Stimulated activated CD8-positive, alpha-beta memory T cell treated with anti-CD3 and anti-CD28 coated beads, Interleukin-15, amount 100 ng/mL, for 24 hours (primary cell): ENCODE measurements around the gene CPNE8.

Source experiments
- DNase-seq: peaks from one replicate; pipeline ENCODE4 v3.0.0-alpha.2; 2020; ENCODE audit warnings: low read depth

Gene CPNE8

DNA sequence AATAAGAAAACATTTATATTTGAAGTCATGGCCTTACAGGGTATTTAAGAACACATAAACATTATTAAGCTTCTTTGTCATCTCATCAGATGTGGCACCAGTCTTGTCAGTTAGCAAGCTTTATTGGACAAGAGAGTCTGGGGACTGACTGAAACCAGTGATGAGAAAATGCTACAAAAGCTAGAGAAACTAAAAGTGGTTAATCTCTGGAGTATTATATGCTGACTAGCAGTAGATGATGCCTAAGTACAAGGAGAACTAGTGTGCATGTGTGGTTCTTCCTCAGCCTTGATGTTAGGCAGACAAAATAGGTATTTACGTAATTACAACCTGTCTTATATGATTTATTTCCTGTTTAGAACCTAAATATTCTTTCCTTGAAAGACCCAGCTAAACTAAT is 176.5 kb downstream of the CPNE8 start:
- no peak for DNase-seq

DNA sequence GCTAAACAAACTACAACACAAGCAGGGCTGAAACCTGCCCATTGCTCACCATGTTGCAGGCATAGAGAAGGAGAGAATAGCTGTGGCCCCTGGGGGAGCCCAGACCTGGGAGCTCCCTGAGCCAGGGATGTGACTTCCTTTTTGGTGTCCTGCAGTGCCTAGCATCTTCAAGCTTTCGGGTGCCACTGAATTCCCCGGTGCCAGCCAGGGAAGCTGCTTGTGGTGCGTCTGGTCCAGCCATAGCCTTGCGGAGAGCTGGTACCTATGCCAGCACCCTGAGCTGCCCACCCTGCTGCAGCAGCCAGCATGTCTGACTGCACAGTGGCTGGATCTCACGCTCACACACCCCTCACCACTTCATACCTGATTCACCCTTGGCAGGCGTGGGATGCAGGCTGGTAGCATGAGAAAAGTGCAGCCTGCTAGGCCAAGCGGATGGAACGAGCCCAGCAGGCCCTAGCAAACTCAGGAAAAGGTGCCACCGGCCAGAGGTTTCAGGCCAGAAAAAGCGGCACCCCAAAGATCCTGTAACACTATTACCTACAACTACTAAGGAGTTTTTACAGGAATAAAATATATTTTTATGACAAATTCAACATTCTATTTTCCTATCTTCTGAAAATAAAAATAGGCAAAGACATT is 183.7 kb downstream of the CPNE8 start:
- no peak for DNase-seq

DNA sequence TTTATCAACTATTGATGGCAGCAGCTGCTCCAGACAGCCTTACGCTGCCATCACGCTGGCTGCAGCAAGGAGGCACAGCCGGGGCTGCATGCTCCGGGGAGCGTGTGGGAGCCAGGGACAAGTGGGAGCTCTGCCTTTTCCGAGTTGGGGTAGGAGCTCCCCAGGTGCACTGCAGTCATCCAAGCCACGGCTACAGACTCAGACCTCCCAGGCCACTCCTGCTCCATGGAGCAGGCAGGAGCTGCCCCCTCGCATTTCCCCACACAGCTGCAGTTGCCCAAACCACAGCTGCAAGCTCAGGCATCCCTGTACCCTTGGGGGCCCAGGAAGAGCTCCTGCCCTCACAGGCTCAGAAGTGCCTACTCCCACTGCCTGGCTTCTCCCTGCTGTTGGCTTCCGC is 184.7 kb downstream of the CPNE8 start:
- DNase-seq = no peak

DNA sequence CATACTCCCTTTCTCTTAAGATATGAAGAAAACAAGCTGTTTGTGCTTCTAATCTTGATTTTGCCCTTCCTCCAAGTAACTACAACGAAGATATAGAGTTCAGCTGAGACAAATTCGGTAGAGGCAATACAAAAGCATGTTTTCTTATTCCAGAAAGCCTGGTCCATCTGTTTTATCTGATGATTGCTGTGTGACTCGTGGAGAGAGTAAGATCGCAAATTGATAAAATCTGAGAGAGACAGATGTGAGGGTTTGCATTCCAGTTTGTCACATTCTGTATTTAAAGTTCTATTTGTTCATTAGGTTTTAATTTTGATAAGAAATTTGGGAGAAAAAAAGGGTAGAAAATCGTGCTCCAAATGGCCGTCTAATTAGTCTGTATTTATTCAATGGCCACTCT is 192.1 kb downstream of the CPNE8 start:
- DNase-seq = no peak

DNA sequence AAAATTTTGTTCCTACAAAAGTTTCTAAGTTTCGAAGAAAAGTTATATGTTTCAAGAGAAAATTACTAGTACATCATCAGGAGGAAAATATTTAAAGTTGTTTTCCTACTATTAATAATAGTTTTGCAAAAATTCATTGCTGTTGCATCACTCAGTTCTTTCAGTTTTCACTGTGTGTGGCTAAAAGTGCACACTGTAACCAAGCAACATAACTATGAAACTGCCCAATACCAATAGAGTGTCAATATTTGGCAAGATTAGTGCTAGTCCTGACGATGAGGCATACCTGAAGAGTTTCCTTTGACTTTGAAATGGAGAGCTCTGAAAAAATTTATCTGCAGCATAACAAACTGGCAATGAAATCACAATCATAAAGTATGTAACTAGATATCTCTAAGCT is 194.3 kb downstream of the CPNE8 start:
- DNase-seq = no peak

DNA sequence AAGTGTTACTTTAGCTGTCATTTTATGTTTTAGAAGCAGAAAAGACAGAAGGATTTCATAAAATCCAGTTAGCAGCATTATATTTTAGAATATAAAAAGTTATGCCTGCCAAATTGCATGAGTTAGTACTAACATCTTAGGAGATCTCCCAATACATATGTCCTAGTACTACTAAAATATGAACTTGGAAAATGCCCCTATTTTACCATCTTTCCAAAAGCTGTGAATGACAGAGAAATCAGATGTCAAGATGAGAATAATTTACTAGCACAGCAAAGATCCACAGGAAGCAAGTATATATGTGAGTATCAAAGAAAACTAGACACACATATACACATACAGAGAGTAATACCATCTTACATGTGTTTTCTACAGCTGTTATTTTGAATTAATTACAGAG is 196.9 kb downstream of the CPNE8 start:
- no peak for DNase-seq

DNA sequence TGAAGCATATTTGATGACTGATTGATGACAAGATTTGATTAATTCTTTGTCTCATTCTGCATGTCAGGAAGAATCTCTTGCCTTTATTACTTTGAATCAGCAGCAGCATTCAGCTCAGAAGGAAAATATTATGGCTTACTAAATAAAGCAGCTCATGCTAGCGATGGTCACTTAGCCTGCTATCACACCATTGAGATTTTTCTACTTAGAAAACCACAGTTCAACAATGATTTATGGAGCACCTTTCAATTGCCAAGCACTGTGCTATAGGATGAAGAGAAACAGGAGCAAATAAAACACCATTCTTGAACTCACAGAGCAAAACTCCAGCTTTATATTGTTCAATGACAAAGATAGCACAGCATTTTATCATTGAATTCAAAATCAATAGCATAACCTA is 197.7 kb downstream of the CPNE8 start:
- DNase-seq = no peak

DNA sequence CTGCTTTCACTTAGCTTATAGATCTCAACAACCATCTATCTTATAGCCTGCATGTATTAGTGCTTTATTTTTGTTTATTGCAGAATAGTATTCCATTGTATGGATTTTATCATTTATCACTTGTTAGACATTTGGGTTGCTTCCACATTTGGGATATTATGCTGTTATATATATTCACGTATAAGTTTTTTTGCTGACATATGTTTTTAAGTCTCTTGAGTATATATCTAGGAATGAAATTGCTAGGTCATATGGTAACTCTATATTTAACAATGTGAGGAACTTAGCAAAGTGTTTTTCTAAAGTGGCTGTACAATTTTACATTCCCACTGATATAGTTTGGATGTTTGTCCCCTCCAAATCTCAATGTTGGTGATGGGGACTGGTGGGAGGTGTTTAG is 208.1 kb downstream of the CPNE8 start:
- no peak for DNase-seq

DNA sequence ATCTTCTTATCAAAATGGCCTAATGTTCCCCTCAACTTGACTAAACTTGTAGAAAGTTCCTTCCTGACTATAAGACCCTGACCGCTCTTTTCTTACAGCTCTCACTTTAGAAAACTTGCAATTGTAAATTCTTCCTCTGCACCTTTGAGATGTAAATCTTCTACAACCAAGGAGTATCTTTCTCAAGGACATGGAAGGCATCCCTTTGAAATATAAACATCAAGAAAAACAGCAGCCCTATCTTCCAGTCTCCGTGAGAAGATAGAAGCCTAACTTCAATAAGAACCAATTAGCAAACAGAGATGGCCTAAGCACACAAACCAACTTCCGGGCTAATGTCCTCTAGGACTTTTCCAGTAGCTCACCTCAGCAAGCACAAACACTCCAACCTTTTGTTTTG is 210.3 kb downstream of the CPNE8 start:
- DNase-seq = no peak

DNA sequence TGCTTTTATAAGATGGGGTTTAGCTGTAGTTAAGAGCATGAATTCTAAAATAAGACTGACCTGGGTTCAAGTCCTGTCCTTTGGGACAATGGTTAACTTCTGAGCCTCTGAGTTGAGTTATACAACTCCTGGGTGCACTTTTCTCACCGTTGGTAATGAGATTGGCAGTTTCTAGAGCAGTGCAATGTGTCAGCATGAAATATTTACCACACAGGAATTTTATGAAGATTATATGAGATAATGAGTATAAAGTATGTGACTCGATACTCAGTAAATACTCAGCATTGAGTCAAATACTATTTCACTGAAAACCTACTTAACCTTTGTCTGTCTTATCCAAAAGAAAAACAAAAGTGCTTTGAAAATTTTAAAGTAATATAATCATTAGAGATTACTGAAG is 214.2 kb downstream of the CPNE8 start:
- DNase-seq = no peak

DNA sequence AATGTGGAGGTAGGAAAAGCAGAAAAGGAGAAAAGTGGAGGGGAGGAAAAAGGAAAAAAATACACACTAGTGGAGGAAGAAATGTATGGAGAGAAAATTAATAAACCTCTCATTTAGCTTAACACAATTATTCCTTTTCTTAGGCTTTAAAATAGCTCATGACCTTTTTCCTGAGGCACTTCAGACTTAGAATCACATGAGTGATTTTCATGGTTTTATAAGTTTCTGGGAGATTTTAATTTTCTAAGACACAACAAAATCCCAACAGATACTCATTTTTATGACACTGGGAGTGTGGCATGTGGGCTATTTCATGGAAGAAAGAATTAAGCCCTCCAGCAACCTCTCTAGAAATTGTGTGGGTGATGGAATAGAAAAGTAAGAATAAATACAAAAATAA is 214.7 kb downstream of the CPNE8 start:
- DNase-seq = no peak

DNA sequence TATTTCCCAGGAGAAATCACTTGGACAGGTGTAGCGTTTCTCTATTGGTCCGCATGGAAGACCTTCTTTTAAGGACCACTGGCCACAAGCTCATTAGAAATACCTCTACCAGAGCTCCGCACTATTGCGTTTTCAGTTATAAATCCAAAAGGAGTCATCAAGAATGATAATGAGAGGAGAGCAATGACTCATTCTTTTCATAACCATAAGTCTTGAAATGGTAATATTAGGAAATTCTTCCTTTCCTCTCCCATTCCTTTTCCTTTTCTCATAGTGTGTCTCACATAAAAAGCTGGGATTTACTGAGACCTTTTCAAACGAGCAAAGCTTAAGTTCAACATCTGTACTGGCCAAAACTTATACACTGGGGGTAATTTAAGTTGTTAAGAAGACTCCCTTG is 215.7 kb downstream of the CPNE8 start:
- no peak for DNase-seq

DNA sequence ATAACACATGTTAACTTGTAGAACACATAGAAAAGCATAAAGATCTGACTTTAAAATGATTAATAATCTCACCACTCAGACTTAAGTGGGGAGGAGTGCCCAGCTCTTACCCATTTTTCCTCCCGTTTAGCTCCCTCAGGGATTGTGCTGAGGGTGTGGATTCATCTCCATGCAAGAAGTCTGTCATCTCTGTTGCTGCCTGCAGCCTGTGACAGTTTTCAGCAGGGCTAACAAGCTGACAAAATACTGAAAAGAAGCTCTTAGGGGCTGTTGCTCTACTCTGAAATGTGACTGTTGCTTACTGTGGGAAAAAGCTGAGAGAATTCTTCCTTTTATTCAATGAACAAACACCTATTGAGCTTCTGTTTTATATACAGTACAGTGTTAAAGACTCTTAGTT is 216.2 kb downstream of the CPNE8 start:
- DNase-seq = no peak

DNA sequence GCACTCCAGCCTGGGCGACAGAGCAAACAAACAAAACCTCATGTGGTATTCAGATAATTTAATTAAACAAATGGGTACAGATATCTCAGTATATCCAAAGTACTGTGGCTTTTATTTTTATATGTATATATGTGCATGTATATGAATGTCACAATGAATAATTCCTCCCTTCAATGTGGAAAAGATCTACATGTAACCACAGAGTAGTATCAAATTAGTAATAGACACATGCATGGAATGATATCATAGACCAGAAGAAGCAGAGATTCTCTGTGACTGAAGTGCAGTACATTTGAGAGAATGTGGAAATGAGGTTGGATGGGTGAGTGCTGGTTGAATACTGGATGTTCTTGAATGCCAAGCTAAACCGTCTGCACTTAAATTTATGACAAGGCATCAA is 222.9 kb downstream of the CPNE8 start:
- no peak for DNase-seq

DNA sequence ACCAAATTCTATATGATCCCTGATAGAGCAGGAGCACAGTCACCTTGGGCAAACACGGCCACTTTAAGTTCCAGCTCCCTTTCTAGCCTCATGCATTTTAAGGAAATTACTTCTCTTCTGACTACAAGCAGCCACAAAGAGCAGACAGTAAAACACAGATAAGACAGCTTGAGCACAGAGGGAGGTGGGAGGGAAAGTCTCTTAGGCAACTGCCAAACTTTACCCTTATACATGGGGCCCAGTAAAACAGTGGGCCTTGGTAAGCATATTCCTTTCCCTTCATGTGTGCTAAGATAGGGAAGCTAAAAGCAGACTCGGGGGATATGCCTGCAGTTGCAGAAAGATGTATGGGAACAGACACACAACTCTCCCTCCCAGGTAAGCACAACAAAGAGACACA is 235.9 kb downstream of the CPNE8 start:
- no peak for DNase-seq

DNA sequence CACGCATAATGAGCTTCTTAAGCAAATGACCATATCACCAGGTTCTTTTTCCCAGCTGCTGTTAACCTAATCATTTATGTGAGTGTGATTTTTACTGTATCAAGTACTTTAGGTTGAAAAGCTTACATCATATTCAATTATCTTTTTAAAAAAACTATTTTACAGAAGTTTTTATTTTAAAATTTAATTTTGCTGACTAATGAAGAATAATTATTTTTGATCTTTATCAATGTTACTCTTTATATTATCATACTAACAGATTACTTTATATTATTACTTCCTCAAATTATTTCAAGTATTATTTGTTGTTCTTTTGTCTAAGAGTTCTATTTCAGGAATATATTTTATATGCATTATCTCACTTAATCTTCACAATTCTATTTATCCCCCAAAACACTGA is 236.3 kb downstream of the CPNE8 start:
- DNase-seq = no peak

DNA sequence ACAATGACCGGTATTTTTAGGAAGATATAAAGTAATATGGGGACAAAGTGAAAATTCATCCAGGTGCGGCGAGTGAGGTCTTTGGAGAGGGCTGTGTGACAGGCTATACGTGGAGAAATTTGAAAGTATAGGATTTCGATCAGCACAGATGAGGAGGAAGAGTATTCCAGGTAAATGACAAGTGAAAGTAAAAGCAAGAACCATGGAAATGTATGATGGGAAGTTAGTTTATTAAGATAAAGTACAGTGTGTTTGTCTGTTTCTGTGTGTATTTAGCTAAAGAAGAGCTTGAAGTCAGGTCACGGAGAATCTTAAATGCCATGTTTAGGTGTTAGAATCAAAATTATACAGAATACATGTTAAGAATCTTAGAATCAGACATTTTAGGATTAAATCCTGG is 239.0 kb downstream of the CPNE8 start:
- no peak for DNase-seq

DNA sequence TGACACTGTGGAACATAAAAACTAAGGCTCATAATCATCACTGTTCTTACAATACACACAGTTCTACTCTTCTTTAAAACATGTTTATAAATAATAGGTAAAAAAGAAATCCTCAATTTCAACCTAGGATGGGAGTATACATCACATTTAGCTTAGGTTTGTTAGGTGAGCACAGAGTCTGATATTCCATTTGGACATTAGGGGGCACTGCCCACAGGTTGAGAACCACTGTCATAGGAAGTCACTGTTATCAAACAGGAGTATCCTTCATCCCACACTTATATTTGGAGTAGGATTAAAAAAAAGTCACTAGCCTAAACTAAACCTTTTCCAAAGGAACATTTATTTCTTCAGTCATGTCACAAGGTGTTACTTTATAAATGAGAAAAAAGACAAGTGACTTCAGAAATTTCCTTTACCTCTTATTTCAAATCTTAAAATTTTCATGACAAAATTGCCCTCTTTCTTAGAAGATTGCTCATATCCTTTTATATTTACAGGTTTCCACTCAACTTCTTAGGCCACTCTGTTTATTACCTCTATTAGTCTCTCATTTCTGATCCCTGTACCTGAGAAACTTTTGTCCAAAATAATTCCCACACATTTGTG is 240.6 kb downstream of the CPNE8 start:
- DNase-seq = no peak

DNA sequence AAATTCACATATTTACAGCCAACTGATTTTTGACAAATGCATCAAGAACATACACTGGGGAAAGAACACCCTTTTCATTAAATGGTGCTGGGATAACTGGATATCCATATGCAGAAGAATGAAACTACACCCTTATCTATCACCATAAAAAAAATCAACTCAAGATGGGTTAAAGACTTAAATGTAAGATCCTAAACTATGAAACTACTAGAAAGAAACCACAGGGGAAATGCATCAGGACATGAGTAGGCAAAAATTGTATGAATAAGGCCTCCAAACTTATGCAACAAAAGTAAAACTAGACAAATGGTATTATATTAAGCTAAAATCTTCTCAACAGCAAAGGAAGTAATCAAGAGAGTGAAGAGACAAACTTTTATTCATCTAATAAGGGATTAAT is 242.6 kb downstream of the CPNE8 start:
- no peak for DNase-seq

DNA sequence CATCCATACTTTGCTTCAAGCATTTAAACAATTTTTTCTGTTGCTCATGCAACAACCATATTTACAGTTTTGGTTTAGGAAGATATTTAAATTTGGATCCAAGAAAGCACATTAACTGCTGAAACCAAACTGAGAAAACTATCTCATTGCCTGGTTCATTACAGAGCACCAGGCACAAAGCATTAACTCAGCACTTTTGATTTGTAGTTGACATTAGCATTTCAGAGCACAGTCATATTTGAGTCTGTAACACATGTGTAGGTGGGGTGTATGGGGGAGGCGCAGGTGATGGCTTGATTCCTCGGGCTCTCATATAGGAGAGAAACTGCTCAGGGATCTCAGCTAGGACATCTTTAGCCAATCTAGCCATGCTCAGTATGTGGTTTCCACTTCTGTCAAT is 251.7 kb downstream of the CPNE8 start:
- DNase-seq = no peak

DNA sequence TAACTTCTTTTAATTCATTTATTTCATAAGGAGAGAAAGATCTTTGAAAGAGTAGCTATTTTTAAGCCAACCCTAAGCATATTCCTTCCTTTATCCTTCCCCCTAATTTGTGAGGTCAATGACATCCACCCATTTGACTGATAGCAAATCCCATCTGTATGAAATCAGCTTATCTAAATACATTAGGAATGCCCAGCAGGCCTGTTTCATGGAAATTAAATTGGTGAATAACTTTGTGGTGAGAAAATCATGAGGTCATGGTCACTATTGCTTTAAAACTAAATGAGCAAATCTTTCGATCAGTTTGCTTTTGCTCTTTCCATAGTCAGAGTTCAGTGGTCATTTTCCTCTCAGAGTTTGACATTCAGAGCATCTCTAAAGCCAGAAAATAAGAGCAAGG is 256.6 kb downstream of the CPNE8 start:
- no peak for DNase-seq

DNA sequence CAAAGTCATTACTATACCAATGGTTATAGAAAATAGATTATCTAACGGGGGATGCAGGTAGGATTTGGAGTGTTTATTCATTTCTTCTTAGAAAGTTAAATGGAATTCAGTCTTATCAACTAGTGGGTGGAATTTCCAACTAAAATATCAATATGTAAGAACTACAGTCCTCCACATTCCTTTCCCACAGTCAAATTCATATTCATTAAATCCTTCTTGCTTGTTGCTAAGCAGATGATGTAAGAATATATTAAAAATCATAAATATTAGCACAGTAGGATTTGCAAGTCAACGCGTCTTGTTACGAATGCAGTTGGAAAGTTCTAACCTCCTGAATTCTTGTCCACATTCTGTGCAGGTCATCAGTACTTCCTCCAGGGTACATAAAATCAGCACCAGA is 259.2 kb downstream of the CPNE8 start:
- DNase-seq = no peak

DNA sequence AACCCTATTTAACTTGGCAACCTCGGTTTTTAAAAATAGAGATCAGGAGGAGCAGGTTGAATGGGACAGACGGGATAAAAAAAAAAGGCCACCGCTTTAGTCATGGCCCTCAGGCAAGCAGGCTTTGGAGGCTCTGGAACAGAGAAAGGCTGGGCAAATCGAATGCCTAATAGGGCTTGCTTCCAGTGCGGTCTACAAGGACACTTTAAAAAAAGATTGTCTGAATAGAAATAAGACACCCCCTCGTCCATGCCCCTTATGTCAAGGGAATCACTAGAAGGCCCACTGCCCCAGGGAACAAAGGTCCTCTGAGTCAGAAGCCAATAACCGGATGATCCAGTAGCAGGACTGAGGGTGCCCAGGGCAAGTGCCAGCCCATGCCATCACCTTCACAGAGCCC is 265.8 kb downstream of the CPNE8 start:
- no peak for DNase-seq

DNA sequence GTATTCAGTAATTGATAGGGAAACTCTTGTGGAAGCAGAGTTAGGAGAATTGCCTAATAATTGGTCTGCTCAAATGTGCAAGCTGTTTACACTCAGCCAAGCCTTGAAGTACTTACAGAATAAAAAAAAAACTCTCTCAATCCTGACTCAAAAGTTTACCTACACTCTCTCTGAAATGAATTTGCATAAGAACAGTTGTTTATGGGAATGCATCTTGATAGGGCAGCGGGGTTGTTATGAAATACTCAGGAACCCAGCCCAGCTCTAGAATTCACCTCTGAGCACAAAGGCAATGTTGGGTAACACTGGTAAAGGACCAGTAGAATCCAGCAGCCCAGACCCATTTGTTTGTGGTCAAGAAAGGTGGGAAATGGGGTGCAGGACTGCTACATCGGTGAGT is 267.0 kb downstream of the CPNE8 start:
- DNase-seq = no peak

DNA sequence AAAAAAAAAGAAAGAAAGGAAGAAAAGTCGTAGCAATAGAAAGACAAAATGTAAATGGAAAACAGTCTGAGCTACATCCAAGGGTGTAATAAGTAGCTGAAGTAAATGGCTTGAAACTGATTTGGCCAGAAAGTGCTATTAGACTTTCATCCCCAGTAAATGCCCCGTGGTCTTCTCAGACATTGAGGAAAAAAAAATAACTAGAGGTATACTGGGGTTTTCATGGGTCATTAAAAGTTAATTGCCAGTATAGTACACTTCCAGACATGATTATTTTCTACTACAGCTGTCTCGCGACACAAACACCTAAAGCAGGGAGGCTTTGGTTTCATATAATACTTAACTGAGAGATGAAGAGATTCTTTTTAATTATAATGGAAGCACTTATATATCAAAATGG is 271.9 kb downstream of the CPNE8 start:
- DNase-seq = no peak
